ENCODE measurements around the gene ASRGL1. TPM values are rescaled to one million over a fixed set of nuclear protein-coding genes. Genes with fewer than 3 reads are reported as not detected.

The ASRGL1 gene
- total RNA-seq, 1 donor from 2014 or later, result not detected

GRCh38 chr11:62413060-62413696 lies 75.9 kb downstream of the ASRGL1 start:
- DNase-seq (ENCODE audit: low read depth), result no peak

GRCh38 chr11:62416596-62416995 lies 79.3 kb downstream of the ASRGL1 start:
- DNase-seq (ENCODE audit: low read depth), result no peak

- no peak for DNase-seq (ENCODE audit: low read depth)
These were observed 80.9 kb downstream of the ASRGL1 start for GRCh38 chr11:62418136-62418535.

- no peak for DNase-seq (ENCODE audit: low read depth)
These were observed 81.5 kb downstream of the ASRGL1 start, which contains the start of gene SCGB1A1 for GRCh38 chr11:62418733-62419132. Gene SCGB1A1, plus strand, starts transcription at chr11:62419033. Its CDS starts 63 bp downstream, at chr11:62419096.

- DNase-seq (ENCODE audit: low read depth), result no peak
These were observed 82.2 kb downstream of the ASRGL1 start for GRCh38 chr11:62419314-62419929.

- DNase-seq (ENCODE audit: low read depth), result no peak
These were observed 82.7 kb downstream of the ASRGL1 start for GRCh38 chr11:62419943-62420342.

- DNase-seq (ENCODE audit: low read depth), result no peak
These were observed 83.6 kb downstream of the ASRGL1 start for GRCh38 chr11:62420882-62421281.

GRCh38 chr11:62421996-62422395 lies 84.7 kb downstream of the ASRGL1 start:
- no peak for DNase-seq (ENCODE audit: low read depth)

- DNase-seq (ENCODE audit: low read depth), result no peak
These were observed 85.8 kb downstream of the ASRGL1 start for GRCh38 chr11:62423012-62423411.

GRCh38 chr11:62427630-62428233 lies 90.5 kb downstream of the ASRGL1 start:
- peak; percentile 41 for DNase-seq (ENCODE audit: low read depth)

- no peak for DNase-seq (ENCODE audit: low read depth)
These were observed 91.8 kb downstream of the ASRGL1 start for GRCh38 chr11:62428871-62429560.

- no peak for DNase-seq (ENCODE audit: low read depth)
These were observed 93.2 kb downstream of the ASRGL1 start for GRCh38 chr11:62430425-62430824.

GRCh38 chr11:62431171-62431901 lies 94.1 kb downstream of the ASRGL1 start:
- no peak for DNase-seq (ENCODE audit: low read depth)

- DNase-seq (ENCODE audit: low read depth), result no peak
These were observed 95.4 kb downstream of the ASRGL1 start for GRCh38 chr11:62432695-62433094.

- DNase-seq (ENCODE audit: low read depth), result no peak
These were observed 96.1 kb downstream of the ASRGL1 start for GRCh38 chr11:62433141-62433903.

- no peak for DNase-seq (ENCODE audit: low read depth)
These were observed 96.6 kb downstream of the ASRGL1 start for GRCh38 chr11:62433904-62434276.

- no peak for DNase-seq (ENCODE audit: low read depth)
These were observed 98.8 kb downstream of the ASRGL1 start for GRCh38 chr11:62435846-62436660.

- no peak for DNase-seq (ENCODE audit: low read depth)
These were observed 100.4 kb downstream of the ASRGL1 start for GRCh38 chr11:62437616-62438015.

- DNase-seq (ENCODE audit: low read depth), result no peak
These were observed 101.4 kb downstream of the ASRGL1 start for GRCh38 chr11:62438641-62439040.

Data from myocyte (in vitro differentiated cells).